Panc1 (cell line): ENCODE measurements around the gene ZFYVE26. TPM values are rescaled to one million over a fixed set of nuclear protein-coding genes. Genes with fewer than 3 reads are reported as not detected.
A peak's percentile ranks its signal among the peaks of the same experiment; 100 is the strongest.

Experiments
- ATAC-seq: fragments of 200-7000 bp; cut with Tn5 transposase; 2 replicates; pipeline ENCODE4 v1.9.1; 2020; ENCODE audit warnings: mild to moderate bottlenecking, moderate library complexity
- Bru-seq: library from RNA; stranded (reverse); fragments of 400-500 nt; gene quantifications from one replicate; lab custom pipeline; 2021; lab: Mats Ljungman, UMichigan
- BruChase-seq, 2 experiments: library from RNA; stranded (reverse); fragments of 400-500 nt; gene quantifications; one replicate each; lab custom pipeline; 2021; lab: Mats Ljungman, UMichigan
- BruUV-seq: library from RNA; stranded (reverse); fragments of 400-500 nt; replicated peaks from 2 replicates; lab custom pipeline; 2021; lab: Mats Ljungman, UMichigan
- CTCF ChIA-PET: fragments of 300-600 bp; sonication (Branson Sonifier 250); formaldehyde crosslinking; loops from one replicate; lab custom pipeline; 2022; ENCODE audit warnings: antibody characterized with exemption; lab: Charles Lee
- POLR2A ChIA-PET: fragments of 300-600 bp; sonication (Branson Sonifier 250); formaldehyde crosslinking; loops from one replicate; lab custom pipeline; 2022; ENCODE audit warnings: antibody characterized with exemption; lab: Charles Lee
- DNase-seq: peaks from one replicate; pipeline ENCODE4 v3.0.0-alpha.2; 2010; ENCODE audit warnings: low read depth, low spot score
- H3K27ac ChIP-seq: 2 replicates; pipeline ENCODE4 v1.5.1; 2011; ENCODE audit warnings: mild to moderate bottlenecking, low read length, inconsistent platforms
- H3K27me3 ChIP-seq: fragments of 200-500 bp; sonication (Bioruptor generic); 2 replicates; pipeline ENCODE4 v1.6.0; 2014; ENCODE audit warnings: low read length, inconsistent platforms; ENCODE audit not compliant: control insufficient read depth, insufficient read depth
- H3K36me3 ChIP-seq: fragments of 200-500 bp; sonication (Bioruptor generic); 2 replicates; pipeline ENCODE4 v1.5.1; 2014; ENCODE audit warnings: inconsistent platforms, mild to moderate bottlenecking, low read length, moderate library complexity; ENCODE audit not compliant: control insufficient read depth, insufficient read depth
- H3K4me1 ChIP-seq: 2 replicates; pipeline ENCODE4 v1.5.1; 2011; ENCODE audit warnings: inconsistent platforms, mild to moderate bottlenecking, low read length, moderate library complexity; ENCODE audit not compliant: control insufficient read depth, insufficient read depth
- H3K4me3 ChIP-seq, 2 experiments: 2 replicates each; pipeline ENCODE4 v1.5.1; 2011 to 2012; ENCODE audit warnings: low read depth in 2 of 2, low read length in 2 of 2, mild to moderate bottlenecking in 2 of 2, inconsistent platforms in 1 of 2, moderate library complexity in 1 of 2
- H3K9me3 ChIP-seq: fragments of 200-500 bp; sonication (Bioruptor generic); 2 replicates; pipeline ENCODE4 v1.5.1; 2014; ENCODE audit warnings: low read depth, mild to moderate bottlenecking, inconsistent platforms, low read length, moderate library complexity; ENCODE audit not compliant: control insufficient read depth, insufficient read depth
- CTCF ChIP-seq: fragments of 450-650 bp; IDR thresholded peaks from 2 replicates; pipeline ENCODE4 v1.5.1; 2017; ENCODE audit warnings: mild to moderate bottlenecking
- POLR2AphosphoS5 ChIP-seq: IDR thresholded peaks from 2 replicates; pipeline ENCODE4 v1.6.1; 2012; ENCODE audit warnings: mild to moderate bottlenecking, low read depth, low read length, moderate library complexity
- REST ChIP-seq, 2 experiments: IDR thresholded peaks; 2 replicates each; pipeline ENCODE4 v1.6.1; 2011 to 2012; ENCODE audit warnings: low read depth in 2 of 2, control low read depth in 1 of 2, low read length in 1 of 2, mild to moderate bottlenecking in 1 of 2, moderate library complexity in 1 of 2; ENCODE audit not compliant: insufficient read depth in 1 of 2
- SIN3A ChIP-seq: IDR thresholded peaks from 2 replicates; pipeline ENCODE4 v1.6.1; 2012; ENCODE audit warnings: low read depth, mild to moderate bottlenecking, low read length, moderate library complexity, borderline replicate concordance; ENCODE audit not compliant: insufficient read depth
- TCF7L2 ChIP-seq: IDR thresholded peaks from 2 replicates; pipeline ENCODE4 v1.6.1; 2011; ENCODE audit warnings: mild to moderate bottlenecking, low read depth, low read length, inconsistent platforms
- in situ Hi-C: cut with HindIII; loops from 2 replicates; pipeline ENCODE4 v1.10.0; 2016; ENCODE audit warnings: low sequenced_read_pairs, low pct_unique_long_range_greater_than_20kb
- intact Hi-C: fragments of 100-400 bp; cut with micrococcal nuclease; formaldehyde crosslinking; loops from one replicate; pipeline ENCODE4 v1.10.0; 2022; ENCODE audit not compliant: unreplicated experiment
- long read RNA-seq: library from polyadenylated mRNA; unstranded; transcript quantifications from one replicate; pipeline ENCODE4 v2.0.0, GENCODE V29; 2021; ENCODE audit not compliant: unreplicated experiment
- polyA plus RNA-seq: library from polyadenylated mRNA; unstranded; fragments of >200 nt; gene quantifications from one replicate; pipeline ENCODE4 v1.2.1, GENCODE V29; 2012; ENCODE audit warnings: missing spikeins; ENCODE audit not compliant: insufficient read length
- total RNA-seq: library from RNA; stranded (reverse); gene quantifications from one replicate; pipeline ENCODE4 v1.2.1, GENCODE V29; 2021; ENCODE audit not compliant: unreplicated experiment

ZFYVE26 gene
- total RNA-seq (17.3 TPM), Bru-seq, nascent RNA (percentile 65 among the genes with signal in this experiment), BruChase-seq, experiment 1, labeled RNA remaining after a 2-hour chase (percentile 63 among the genes with signal in this experiment), BruChase-seq, experiment 2, labeled RNA remaining after a 6-hour chase (percentile 67 among the genes with signal in this experiment)
- 5.7 TPM for polyA plus RNA-seq
- long read RNA-seq, partial matches to known transcripts = 5 of 8 reads
- long read RNA-seq, other reads (novel, unspliced or antisense) = 3 of 8 reads

GRCh38 chr14:67816326-67817002 lies at the start of gene ZFYVE26:
Gene ZFYVE26 (minus strand): TSS chr14:67816590. CDS start chr14:67815963, 627 bp downstream.
- no TSS peak for BruUV-seq
- POLR2A ChIA-PET = interaction anchor here (0.6 kb wide), 2 partner anchors 261 to 978 kb away, joined by 3 to 10 read pairs; no protein-coding TSS in a partner anchor
- no peaks in the 10 kb centered on the region for H3K9me3 ChIP-seq
- in situ Hi-C loops = no loop called here
- H3K27me3 ChIP-seq = no peaks in the 10 kb centered on the region
- DNase-seq = peak; percentile 85
- peak within 1 kb of the TSS; percentile 91 to 93 for H3K4me3 ChIP-seq
- peak; percentile 95 for ATAC-seq
- CTCF ChIA-PET = no interaction called here
- H3K36me3 ChIP-seq = peaks cover 9% of the 10 kb centered on the region
- H3K27ac ChIP-seq = peak within 1 kb of the TSS; percentile 88
- peaks cover 7% of the 10 kb centered on the region; the same call in 1 of the 2 replicates for H3K4me1 ChIP-seq
- intact Hi-C loops = no loop called here
- TF ChIP-seq CTCF = no peak
- TF ChIP-seq POLR2AphosphoS5 = peak; percentile 58; the same call in 1 of the 2 replicates
- TF ChIP-seq REST (IDR thresholded peaks at IDR 0.05; ENCODE audit: insufficient read depth in 1 of 2, low read depth in 2 of 2, low read length in 1 of 2) = no peak
- TF ChIP-seq TCF7L2 = no peak
- peak; percentile 91; the same call in 1 of the 2 replicates for TF ChIP-seq SIN3A

GRCh38 chr14:67863223-67863622 lies 46.8 kb upstream of the ZFYVE26 start:
- CTCF ChIA-PET = no interaction called here
- TF ChIP-seq POLR2AphosphoS5 (no peak), CTCF (no peak), TCF7L2 (no peak), SIN3A (no peak), REST (IDR thresholded peaks at IDR 0.05; ENCODE audit: insufficient read depth in 1 of 2, low read depth in 2 of 2, low read length in 1 of 2) (no peak)
- Histone ChIP-seq H3K36me3 (no peaks in the 10 kb centered on the region), H3K9me3 (no peaks in the 10 kb centered on the region), H3K27me3 (no peaks in the 10 kb centered on the region), H3K27ac (no peak overlapping the region), H3K4me1 (no peaks in the 10 kb centered on the region), H3K4me3 (no peak overlapping the region)
- in situ Hi-C loops (no loop called here), intact Hi-C loops (no loop called here)
- no peak for DNase-seq
- no TSS peak for BruUV-seq
- POLR2A ChIA-PET = no interaction called here
- ATAC-seq = no peak
